WERI-Rb-1 (cell line): ENCODE data around the gene RALA.

Experiments
- DNase-seq: peaks from one replicate; pipeline ENCODE4 v3.0.0-alpha.2; 2020
- H3K27ac ChIP-seq: fragments of 250-450 bp; sonication (Bioruptor Pico); 2 replicates; pipeline ENCODE4 v1.5.1; 2020; ENCODE audit warnings: mild to moderate bottlenecking, moderate library complexity
- H3K27me3 ChIP-seq: fragments of 250-450 bp; sonication (Bioruptor Pico); 2 replicates; pipeline ENCODE4 v1.5.1; 2021; ENCODE audit warnings: mild to moderate bottlenecking, low read depth, moderate library complexity; ENCODE audit not compliant: insufficient read depth, severe bottlenecking
- H3K36me3 ChIP-seq: fragments of 250-450 bp; sonication (Bioruptor Pico); 2 replicates; pipeline ENCODE4 v1.5.1; 2020; ENCODE audit warnings: mild to moderate bottlenecking, moderate library complexity
- H3K4me3 ChIP-seq: 2 replicates; pipeline ENCODE4 v1.5.1; 2011; ENCODE audit warnings: low read depth, mild to moderate bottlenecking, control low read depth, low read length
- H3K9me3 ChIP-seq: fragments of 250-450 bp; sonication (Bioruptor Pico); 2 replicates; pipeline ENCODE4 v1.5.1; 2021; ENCODE audit warnings: mild to moderate bottlenecking, moderate library complexity; ENCODE audit not compliant: severe bottlenecking
- TF ChIP-seq, protein P1 (sequence below): IDR thresholded peaks from 2 replicates; pipeline ENCODE4 v1.5.1; 2011; ENCODE audit warnings: low read depth, mild to moderate bottlenecking, control low read depth, inconsistent platforms, low read length

RALA gene

DNA sequence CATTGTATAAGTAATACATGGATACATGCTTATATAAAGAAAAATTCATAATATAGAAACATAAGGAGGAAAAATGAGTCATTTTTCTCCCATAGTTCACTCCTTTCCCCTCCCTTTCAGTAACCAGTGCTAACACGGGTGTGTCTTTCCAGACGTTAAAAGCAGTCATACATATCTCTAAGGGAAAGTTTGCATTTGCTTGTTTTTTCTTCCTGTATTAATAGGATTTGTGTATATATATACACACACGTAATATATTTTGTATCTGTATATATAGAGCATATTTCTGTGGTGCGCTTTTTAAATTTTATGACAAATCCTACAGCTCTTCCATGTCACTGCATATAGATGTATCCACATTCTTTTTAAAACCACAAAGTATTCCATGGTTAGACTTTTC is 78.8 kb downstream of the RALA start:
- Histone ChIP-seq H3K27ac (no peak overlapping the region), H3K9me3 (no peaks in the 10 kb centered on the region), H3K27me3 (no peaks in the 10 kb centered on the region), H3K36me3 (peaks cover 51% of the 10 kb centered on the region), H3K4me3 (no peak overlapping the region)
- DNase-seq, result no peak
- TF ChIP-seq, protein P1, sequence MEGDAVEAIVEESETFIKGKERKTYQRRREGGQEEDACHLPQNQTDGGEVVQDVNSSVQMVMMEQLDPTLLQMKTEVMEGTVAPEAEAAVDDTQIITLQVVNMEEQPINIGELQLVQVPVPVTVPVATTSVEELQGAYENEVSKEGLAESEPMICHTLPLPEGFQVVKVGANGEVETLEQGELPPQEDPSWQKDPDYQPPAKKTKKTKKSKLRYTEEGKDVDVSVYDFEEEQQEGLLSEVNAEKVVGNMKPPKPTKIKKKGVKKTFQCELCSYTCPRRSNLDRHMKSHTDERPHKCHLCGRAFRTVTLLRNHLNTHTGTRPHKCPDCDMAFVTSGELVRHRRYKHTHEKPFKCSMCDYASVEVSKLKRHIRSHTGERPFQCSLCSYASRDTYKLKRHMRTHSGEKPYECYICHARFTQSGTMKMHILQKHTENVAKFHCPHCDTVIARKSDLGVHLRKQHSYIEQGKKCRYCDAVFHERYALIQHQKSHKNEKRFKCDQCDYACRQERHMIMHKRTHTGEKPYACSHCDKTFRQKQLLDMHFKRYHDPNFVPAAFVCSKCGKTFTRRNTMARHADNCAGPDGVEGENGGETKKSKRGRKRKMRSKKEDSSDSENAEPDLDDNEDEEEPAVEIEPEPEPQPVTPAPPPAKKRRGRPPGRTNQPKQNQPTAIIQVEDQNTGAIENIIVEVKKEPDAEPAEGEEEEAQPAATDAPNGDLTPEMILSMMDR, result no peak

DNA sequence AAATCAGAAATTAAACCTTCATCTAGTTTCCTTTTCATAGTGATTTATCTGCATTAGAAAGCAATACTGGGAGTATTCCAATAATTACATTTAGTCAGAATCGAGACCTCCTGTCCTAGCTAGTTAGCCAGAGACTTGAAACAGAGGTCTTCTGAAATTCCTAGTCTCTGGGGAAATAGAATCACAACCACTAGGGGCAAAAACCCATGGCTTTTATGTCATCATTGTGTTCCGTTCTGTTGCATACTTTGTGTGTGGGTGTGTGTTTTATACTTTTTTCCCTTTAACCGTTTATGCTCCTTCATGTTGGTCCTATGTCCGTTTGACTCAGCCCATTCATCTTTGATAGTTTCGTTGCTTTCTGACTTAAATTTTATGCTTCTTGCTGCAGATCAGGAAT is 79.8 kb downstream of the RALA start:
- H3K27ac ChIP-seq, result no peak overlapping the region
- no peak for DNase-seq
- TF ChIP-seq, protein P1, result peak; percentile 9; the same call in 1 of the 2 replicates
- no peaks in the 10 kb centered on the region for H3K9me3 ChIP-seq
- H3K36me3 ChIP-seq, result peaks cover 42% of the 10 kb centered on the region
- H3K4me3 ChIP-seq, result no peak overlapping the region
- H3K27me3 ChIP-seq, result no peaks in the 10 kb centered on the region

DNA sequence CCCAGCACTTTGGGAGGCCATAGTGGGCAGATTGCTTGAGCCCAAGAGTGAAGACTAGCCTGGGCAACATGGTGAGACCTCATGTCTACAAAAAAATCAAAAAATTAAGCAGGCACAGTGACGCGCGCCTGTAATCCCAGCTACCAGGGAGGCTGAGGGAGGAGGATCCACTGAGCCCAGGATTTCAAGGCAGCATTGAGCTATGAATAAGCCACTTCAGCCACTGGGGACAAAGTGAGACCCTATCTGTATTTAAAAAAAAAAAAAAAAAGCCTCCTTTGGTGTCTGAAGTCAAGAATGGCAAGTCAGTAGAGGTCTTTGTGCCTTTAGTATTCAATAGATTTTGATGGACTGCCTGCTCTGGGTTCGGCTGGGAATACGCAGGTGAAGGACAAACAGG is 85.7 kb downstream of the RALA start:
- Histone ChIP-seq H3K27ac (no peak overlapping the region), H3K4me3 (no peak overlapping the region), H3K36me3 (no peaks in the 10 kb centered on the region), H3K9me3 (peaks cover 6% of the 10 kb centered on the region), H3K27me3 (no peaks in the 10 kb centered on the region)
- TF ChIP-seq, protein P1, result no peak
- no peak for DNase-seq

DNA sequence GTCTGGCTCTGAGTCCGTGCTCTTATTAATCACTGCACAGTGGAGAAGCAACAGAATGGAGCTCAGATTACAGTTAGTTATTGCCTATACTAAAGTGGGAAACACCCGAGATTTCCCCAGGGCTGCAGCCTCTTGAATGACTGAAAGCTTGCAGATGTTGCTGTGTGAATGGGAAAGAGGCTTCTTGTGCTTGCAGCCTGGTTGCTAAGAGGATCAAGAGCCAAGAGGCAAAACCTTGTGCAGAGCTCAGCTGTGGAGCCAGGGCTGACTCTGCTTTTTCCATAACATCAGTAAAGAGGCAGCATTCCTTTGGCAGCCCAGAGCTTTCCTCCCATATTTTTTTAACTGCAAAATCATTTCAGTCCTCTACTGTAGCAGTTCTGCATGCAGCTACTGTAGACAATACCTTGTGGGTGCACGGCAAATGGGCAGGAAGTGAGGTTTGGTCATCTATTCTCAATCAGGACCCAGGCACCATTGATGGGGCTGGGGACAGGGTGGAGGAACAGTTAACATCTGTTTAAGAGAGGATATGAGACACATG is 86.5 kb downstream of the RALA start:
- Histone ChIP-seq H3K27ac (no peak overlapping the region), H3K27me3 (no peaks in the 10 kb centered on the region), H3K4me3 (no peak overlapping the region), H3K36me3 (no peaks in the 10 kb centered on the region), H3K9me3 (peaks cover 14% of the 10 kb centered on the region)
- DNase-seq, result peak; percentile 41
- TF ChIP-seq, protein P1, result no peak

DNA sequence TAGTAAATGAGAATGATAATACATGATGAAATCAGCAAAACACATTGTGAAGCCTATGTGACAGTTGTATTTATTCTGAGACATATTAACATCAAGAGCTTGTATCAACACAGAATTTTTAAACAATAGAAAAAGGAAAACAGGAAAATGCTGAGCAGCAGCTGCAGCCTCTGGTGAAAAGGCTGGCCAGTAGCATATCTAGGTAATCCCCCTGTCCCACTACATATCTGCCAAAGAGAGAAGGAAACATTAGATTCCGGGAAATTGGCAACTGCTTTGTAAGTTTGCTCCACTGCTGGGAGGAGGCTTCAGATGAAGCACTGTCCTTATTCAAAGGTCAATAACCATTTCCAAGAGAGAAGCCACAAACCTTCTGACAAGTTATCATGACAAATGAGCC is 89.4 kb downstream of the RALA start:
- H3K9me3 ChIP-seq, result peaks cover 25% of the 10 kb centered on the region
- H3K36me3 ChIP-seq, result no peaks in the 10 kb centered on the region
- DNase-seq, result no peak
- no peak overlapping the region for H3K4me3 ChIP-seq
- no peaks in the 10 kb centered on the region for H3K27me3 ChIP-seq
- TF ChIP-seq, protein P1, result no peak
- no peak overlapping the region for H3K27ac ChIP-seq

DNA sequence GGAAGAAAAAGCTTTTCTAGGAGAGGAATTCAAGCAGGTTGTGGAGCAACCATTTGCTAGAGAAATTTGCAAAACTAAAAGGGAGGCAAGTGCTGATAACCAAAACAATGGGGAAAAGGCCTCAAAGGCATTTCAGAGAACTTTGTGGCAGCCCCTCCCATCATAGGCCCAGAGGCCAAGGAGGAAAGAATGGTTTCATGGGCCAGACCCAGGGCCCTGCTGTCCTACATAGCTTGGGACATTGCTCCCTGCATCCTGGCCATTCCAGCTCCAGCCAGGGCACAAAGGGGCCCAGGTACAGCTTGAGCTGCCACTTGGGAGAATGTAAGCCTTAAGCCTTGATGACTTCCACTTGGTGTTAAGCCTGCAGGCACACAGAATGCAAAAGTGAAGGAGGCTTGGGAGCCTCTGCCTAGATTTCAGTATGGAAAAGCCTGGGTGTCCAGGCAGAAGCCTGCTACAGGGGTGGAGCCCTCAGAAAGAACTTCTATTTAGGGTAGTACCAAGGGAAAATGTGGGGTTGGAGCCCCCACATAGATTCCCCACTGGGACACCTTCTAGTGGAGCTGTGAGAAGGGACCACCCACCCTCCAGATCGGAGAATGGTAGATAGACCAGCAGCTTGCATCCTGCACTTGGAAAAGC is 91.2 kb downstream of the RALA start:
- Histone ChIP-seq H3K4me3 (no peak overlapping the region), H3K36me3 (no peaks in the 10 kb centered on the region), H3K9me3 (peaks cover 25% of the 10 kb centered on the region), H3K27ac (no peak overlapping the region), H3K27me3 (no peaks in the 10 kb centered on the region)
- TF ChIP-seq, protein P1, result no peak
- DNase-seq, result no peak
